AG04450 (cell line): ENCODE data around the gene TUBA4B. TPM values are rescaled to one million over a fixed set of nuclear protein-coding genes. Genes with fewer than 3 reads are reported as not detected.
A peak's percentile ranks its signal among the peaks of the same experiment; 100 is the strongest.

Source experiments
- CTCF ChIA-PET: fragments of 300-600, 350-600 bp; formaldehyde crosslinking; extraction: SDS; loops from one replicate; lab custom pipeline; 2022; ENCODE audit warnings: antibody characterized with exemption, inconsistent platforms; lab: Charles Lee
- POLR2A ChIA-PET: fragments of 350-600 bp; formaldehyde crosslinking; extraction: SDS; loops from one replicate; lab custom pipeline; 2021; ENCODE audit warnings: antibody characterized with exemption, inconsistent platforms; lab: Yijun Ruan, JAX
- DNase-seq: peaks from one replicate; pipeline ENCODE4 v3.0.0-alpha.2; 2011; ENCODE audit warnings: low read depth, low spot score
- H3K27ac ChIP-seq: one replicate; pipeline ENCODE4 v1.5.1; 2012; ENCODE audit warnings: low read depth, low read length, control low read depth
- H3K27me3 ChIP-seq: one replicate; pipeline ENCODE4 v1.6.0; 2012; ENCODE audit warnings: low read length; ENCODE audit not compliant: control insufficient read depth, insufficient read depth
- H3K4me3 ChIP-seq: 2 replicates; pipeline ENCODE4 v1.5.1; 2011; ENCODE audit warnings: mild to moderate bottlenecking, low read depth, low read length, control low read depth
- H3K9me3 ChIP-seq: 2 replicates; pipeline ENCODE4 v1.5.1; 2012; ENCODE audit warnings: low read length; ENCODE audit not compliant: control insufficient read depth, insufficient read depth
- CTCF ChIP-seq: IDR thresholded peaks from 2 replicates; pipeline ENCODE4 v1.5.1; 2011; ENCODE audit warnings: low read depth, low read length, control low read depth, inconsistent platforms
- polyA plus RNA-seq: library from polyadenylated mRNA; depleted of rRNA; stranded (reverse); fragments of >200 nt; gene quantifications from 2 replicates; pipeline ENCODE4 v1.2.3, GENCODE V29; 2011

Gene TUBA4B
- polyA plus RNA-seq, 1 experiment = not detected

GRCh38 chr2:219296631-219297391 lies 43.8 kb downstream of the TUBA4B start:
- Histone ChIP-seq H3K4me3 (no peak overlapping the region), H3K27me3 (no peaks in the 10 kb centered on the region), H3K9me3 (no peaks in the 10 kb centered on the region), H3K27ac (no peak overlapping the region)
- CTCF ChIA-PET = interaction anchor here (1.2 to 12.4 kb wide), 7 partner anchors 17 to 143 kb away, joined by 6 to 131 read pairs (median 13); partner anchors contain the start of genes DNAJB2, DNPEP and NHEJ1
- POLR2A ChIA-PET = no interaction called here
- no peak for TF ChIP-seq CTCF
- no peak for DNase-seq

DNA sequence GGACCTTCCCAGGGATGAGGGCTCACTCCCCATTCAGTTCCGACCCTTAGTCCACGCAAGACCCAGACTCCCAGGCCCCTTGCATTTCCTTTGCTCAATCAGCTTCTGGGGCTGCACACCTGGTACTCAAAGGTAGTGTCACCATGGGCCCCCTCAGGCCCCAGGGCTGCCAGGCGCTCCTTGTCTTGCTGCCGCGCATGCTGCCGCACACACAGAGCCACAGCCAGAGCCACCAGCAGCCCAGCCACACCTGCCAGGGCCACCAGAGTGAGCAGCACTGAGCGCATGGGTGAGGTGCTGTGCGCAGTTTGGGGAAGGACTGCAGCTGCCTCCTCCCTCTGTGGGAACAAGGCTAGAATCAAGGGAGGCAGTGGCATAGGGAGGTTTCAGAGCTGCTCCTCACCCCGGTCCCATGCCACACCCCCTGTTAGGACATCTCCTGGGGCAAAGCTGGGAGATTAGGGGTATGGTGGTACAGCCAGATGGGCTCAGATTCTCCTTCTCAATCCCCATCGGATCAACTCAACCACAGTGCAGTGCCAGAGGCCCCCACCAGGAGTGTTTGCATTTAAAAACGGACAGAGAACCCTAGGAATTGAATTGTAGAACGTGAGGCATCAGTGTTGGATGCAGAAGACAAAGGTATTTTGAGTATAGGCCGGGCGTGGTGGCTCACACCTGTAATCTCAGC lies 44.9 kb downstream of the TUBA4B start:
- TF ChIP-seq CTCF = peak; percentile 45
- Histone ChIP-seq H3K4me3 (no peak overlapping the region), H3K27ac (no peak overlapping the region), H3K9me3 (no peaks in the 10 kb centered on the region), H3K27me3 (no peaks in the 10 kb centered on the region)
- ChIA-PET POLR2A (no interaction called here), CTCF (interaction anchor here (1.2 to 12.4 kb wide), 7 partner anchors 17 to 232 kb away, joined by 4 to 131 read pairs (median 6); partner anchors contain the start of gene NHEJ1)
- no peak for DNase-seq

DNA sequence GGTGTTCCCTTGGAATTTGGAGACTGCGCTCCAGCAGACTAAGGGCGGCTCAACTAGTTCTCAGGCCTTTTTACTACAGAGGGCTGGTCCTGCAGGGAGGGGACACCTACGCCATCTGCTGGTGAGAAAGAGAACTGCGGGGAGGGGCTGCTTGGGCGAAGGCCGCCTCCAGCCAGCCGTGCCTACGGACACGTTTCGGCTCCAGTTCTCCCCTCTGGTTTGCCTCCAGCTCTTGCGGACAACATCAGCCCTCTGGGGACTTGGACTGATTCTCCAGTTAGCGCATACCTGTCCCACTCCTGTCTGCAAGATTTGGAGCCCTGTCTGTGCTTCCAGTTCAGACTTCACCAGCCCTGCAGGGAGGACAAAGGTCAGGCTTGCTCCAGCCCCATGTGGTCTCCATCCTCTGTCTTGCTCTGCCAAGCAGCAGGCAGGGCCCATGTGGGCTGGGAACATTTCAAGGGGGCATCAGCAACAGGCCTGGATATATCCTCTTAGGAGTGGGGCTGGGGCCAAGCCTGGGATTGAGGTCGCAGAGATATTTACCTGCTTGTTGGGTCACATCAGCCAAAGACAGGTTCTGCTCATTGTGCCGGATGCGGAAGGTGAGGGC lies 45.8 kb downstream of the TUBA4B start:
- peak; percentile 47 for DNase-seq
- Histone ChIP-seq H3K27ac (no peak overlapping the region), H3K9me3 (no peaks in the 10 kb centered on the region), H3K27me3 (no peaks in the 10 kb centered on the region), H3K4me3 (no peak overlapping the region)
- peak; percentile 99 for TF ChIP-seq CTCF
- ChIA-PET CTCF (interaction anchor here (0.9 to 12.4 kb wide), 14 partner anchors 8 to 231 kb away, joined by 3 to 131 read pairs (median 4); partner anchors contain the start of genes DNPEP, NHEJ1 and ZFAND2B), POLR2A (interaction anchor here (0.5 kb wide), 1 partner anchor 301 kb away, joined by 4 read pairs; no protein-coding TSS in a partner anchor)

GRCh38 chr2:219299372-219299760 lies 46.3 kb downstream of the TUBA4B start:
- no peak for TF ChIP-seq CTCF
- Histone ChIP-seq H3K9me3 (no peaks in the 10 kb centered on the region), H3K27me3 (no peaks in the 10 kb centered on the region), H3K4me3 (no peak overlapping the region), H3K27ac (no peak overlapping the region)
- no peak for DNase-seq
- POLR2A ChIA-PET = interaction anchor here (0.5 kb wide), 1 partner anchor 301 kb away, joined by 4 read pairs; no protein-coding TSS in a partner anchor
- CTCF ChIA-PET = interaction anchor here (0.9 to 12.4 kb wide), 13 partner anchors 9 to 231 kb away, joined by 3 to 131 read pairs (median 5); partner anchors contain the start of genes DNPEP, NHEJ1 and ZFAND2B
